Neural cell (in vitro differentiated cells): ENCODE data around the gene CRYAB.

Experiments used
- TF ChIP-seq, protein P1 (sequence below): IDR thresholded peaks from 2 replicates; pipeline ENCODE4 v1.6.1; 2012; ENCODE audit warnings: borderline replicate concordance
- TF ChIP-seq, protein P2 (sequence below): fragments of 450-650 bp; IDR thresholded peaks from 2 replicates; pipeline ENCODE4 v1.5.1; 2014; ENCODE audit warnings: antibody characterized with exemption, mild to moderate bottlenecking, moderate library complexity; ENCODE audit not compliant: poor library complexity, severe bottlenecking

DNA sequence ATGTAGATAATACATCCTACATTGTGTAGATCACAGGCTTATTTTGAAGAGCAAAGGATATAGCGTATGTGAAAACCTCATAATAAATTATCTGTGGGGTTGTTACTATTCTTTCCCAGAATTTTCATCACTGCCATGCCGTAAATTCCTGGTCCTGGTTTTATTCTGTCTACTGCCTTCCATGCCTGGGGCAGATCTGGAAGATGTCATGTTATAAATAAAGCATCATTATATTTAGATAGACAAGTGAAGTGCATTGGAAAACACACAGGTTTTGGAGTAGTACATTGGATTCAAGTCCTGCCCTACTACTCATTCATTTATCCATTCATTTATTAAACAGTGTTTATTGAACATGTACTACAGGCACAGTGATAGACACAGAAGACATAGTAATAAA lies 9.3 kb upstream of the CRYAB start:
- TF ChIP-seq, protein P1, sequence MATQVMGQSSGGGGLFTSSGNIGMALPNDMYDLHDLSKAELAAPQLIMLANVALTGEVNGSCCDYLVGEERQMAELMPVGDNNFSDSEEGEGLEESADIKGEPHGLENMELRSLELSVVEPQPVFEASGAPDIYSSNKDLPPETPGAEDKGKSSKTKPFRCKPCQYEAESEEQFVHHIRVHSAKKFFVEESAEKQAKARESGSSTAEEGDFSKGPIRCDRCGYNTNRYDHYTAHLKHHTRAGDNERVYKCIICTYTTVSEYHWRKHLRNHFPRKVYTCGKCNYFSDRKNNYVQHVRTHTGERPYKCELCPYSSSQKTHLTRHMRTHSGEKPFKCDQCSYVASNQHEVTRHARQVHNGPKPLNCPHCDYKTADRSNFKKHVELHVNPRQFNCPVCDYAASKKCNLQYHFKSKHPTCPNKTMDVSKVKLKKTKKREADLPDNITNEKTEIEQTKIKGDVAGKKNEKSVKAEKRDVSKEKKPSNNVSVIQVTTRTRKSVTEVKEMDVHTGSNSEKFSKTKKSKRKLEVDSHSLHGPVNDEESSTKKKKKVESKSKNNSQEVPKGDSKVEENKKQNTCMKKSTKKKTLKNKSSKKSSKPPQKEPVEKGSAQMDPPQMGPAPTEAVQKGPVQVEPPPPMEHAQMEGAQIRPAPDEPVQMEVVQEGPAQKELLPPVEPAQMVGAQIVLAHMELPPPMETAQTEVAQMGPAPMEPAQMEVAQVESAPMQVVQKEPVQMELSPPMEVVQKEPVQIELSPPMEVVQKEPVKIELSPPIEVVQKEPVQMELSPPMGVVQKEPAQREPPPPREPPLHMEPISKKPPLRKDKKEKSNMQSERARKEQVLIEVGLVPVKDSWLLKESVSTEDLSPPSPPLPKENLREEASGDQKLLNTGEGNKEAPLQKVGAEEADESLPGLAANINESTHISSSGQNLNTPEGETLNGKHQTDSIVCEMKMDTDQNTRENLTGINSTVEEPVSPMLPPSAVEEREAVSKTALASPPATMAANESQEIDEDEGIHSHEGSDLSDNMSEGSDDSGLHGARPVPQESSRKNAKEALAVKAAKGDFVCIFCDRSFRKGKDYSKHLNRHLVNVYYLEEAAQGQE: no peak
- TF ChIP-seq, protein P2, sequence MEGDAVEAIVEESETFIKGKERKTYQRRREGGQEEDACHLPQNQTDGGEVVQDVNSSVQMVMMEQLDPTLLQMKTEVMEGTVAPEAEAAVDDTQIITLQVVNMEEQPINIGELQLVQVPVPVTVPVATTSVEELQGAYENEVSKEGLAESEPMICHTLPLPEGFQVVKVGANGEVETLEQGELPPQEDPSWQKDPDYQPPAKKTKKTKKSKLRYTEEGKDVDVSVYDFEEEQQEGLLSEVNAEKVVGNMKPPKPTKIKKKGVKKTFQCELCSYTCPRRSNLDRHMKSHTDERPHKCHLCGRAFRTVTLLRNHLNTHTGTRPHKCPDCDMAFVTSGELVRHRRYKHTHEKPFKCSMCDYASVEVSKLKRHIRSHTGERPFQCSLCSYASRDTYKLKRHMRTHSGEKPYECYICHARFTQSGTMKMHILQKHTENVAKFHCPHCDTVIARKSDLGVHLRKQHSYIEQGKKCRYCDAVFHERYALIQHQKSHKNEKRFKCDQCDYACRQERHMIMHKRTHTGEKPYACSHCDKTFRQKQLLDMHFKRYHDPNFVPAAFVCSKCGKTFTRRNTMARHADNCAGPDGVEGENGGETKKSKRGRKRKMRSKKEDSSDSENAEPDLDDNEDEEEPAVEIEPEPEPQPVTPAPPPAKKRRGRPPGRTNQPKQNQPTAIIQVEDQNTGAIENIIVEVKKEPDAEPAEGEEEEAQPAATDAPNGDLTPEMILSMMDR: no peak
